Caco-2 (cell line): Measurements from ENCODE around the gene GIPC3. TPM values are rescaled to one million over a fixed set of nuclear protein-coding genes. Genes with fewer than 3 reads are reported as not detected.
"Not testable (repeated sequence)": the region's sequence is repeated elsewhere in the genome, so short reads cannot be mapped to it uniquely, and the experiment has no call there.

Experiments used
- BruUV-seq: library from RNA; stranded (reverse); fragments of 400-500 nt; replicated peaks from 2 replicates; lab custom pipeline; 2021; lab: Mats Ljungman, UMichigan
- CTCF ChIA-PET: fragments of 300-600 bp; sonication (Branson Sonifier 250); formaldehyde crosslinking; loops from one replicate; lab custom pipeline; 2022; ENCODE audit warnings: antibody characterized with exemption; lab: Charles Lee
- POLR2A ChIA-PET: fragments of 300-600 bp; sonication (Branson Sonifier 250); formaldehyde crosslinking; loops from one replicate; lab custom pipeline; 2022; ENCODE audit warnings: antibody characterized with exemption; lab: Charles Lee
- DNase-seq, 2 experiments: peaks; one replicate each; pipeline versions ENCODE4 v3.0.0 to v3.0.0-alpha.2; 2020 to 2022
- H3K27me3 ChIP-seq: replicated peaks from 2 replicates; pipeline ENCODE4 v1.6.0; 2011; ENCODE audit warnings: low read length; ENCODE audit not compliant: control insufficient read depth, insufficient read depth
- H3K36me3 ChIP-seq: 2 replicates; pipeline ENCODE4 v1.5.1; 2011; ENCODE audit warnings: low read length; ENCODE audit not compliant: control insufficient read depth, insufficient read depth
- H3K4me1 ChIP-seq: fragments of 250-450 bp; sonication (Bioruptor Pico); 2 replicates; pipeline ENCODE4 v1.5.1; 2020; ENCODE audit warnings: mild to moderate bottlenecking
- H3K4me3 ChIP-seq: 2 replicates; pipeline ENCODE4 v1.5.1; 2011; ENCODE audit warnings: low read depth, mild to moderate bottlenecking, control low read depth, low read length
- H3K9me3 ChIP-seq: fragments of 250-450 bp; sonication (Bioruptor Pico); 2 replicates; pipeline ENCODE4 v1.5.1; 2020; ENCODE audit warnings: mild to moderate bottlenecking, moderate library complexity
- H3K27ac Mint-ChIP-seq: one replicate; pipeline ENCODE4 v1.8.0; 2022; ENCODE audit warnings: mixed read lengths; ENCODE audit not compliant: unreplicated experiment
- H3K27me3 Mint-ChIP-seq: one replicate; pipeline ENCODE4 v1.8.0; 2022; ENCODE audit warnings: mixed read lengths; ENCODE audit not compliant: insufficient read depth, unreplicated experiment
- H3K36me3 Mint-ChIP-seq: one replicate; pipeline ENCODE4 v1.8.0; 2022; ENCODE audit warnings: mild to moderate bottlenecking, mixed read lengths; ENCODE audit not compliant: insufficient read depth, unreplicated experiment
- H3K4me1 Mint-ChIP-seq: one replicate; pipeline ENCODE4 v1.8.0; 2022; ENCODE audit warnings: low read depth, mixed read lengths; ENCODE audit not compliant: unreplicated experiment
- H3K4me3 Mint-ChIP-seq: one replicate; pipeline ENCODE4 v1.8.0; 2022; ENCODE audit warnings: mild to moderate bottlenecking, moderate library complexity, mixed read lengths; ENCODE audit not compliant: unreplicated experiment
- H3K9me3 Mint-ChIP-seq: one replicate; pipeline ENCODE4 v1.8.0; 2022; ENCODE audit warnings: mixed read lengths; ENCODE audit not compliant: unreplicated experiment
- intact Hi-C: fragments of 100-400 bp; cut with micrococcal nuclease; formaldehyde crosslinking; loops from one replicate; pipeline ENCODE4 v1.10.0; 2022; ENCODE audit not compliant: unreplicated experiment
- total RNA-seq: library from RNA; stranded (reverse); gene quantifications from 2 replicates; pipeline ENCODE4 v1.2.3, GENCODE V29; 2022
- TF ChIP-seq, protein P1 (sequence below), 2 experiments: fragments of 200-600 bp in 1 of 2; IDR thresholded peaks; 1 replicate in 1 of 2; 2 replicates in 1 of 2; pipeline versions ENCODE4 v1.5.1 to v1.8.0; 2011 to 2022; ENCODE audit warnings: antibody characterized with exemption in 1 of 2, control low read depth in 1 of 2, inconsistent platforms in 1 of 2, low read depth in 1 of 2, low read length in 1 of 2, mild to moderate bottlenecking in 1 of 2, moderate library complexity in 1 of 2; ENCODE audit not compliant: insufficient read depth in 1 of 2, severe bottlenecking in 1 of 2, unreplicated experiment in 1 of 2

Gene GIPC3
- total RNA-seq, 1 experiment from 2014 or later, result not detected

DNA sequence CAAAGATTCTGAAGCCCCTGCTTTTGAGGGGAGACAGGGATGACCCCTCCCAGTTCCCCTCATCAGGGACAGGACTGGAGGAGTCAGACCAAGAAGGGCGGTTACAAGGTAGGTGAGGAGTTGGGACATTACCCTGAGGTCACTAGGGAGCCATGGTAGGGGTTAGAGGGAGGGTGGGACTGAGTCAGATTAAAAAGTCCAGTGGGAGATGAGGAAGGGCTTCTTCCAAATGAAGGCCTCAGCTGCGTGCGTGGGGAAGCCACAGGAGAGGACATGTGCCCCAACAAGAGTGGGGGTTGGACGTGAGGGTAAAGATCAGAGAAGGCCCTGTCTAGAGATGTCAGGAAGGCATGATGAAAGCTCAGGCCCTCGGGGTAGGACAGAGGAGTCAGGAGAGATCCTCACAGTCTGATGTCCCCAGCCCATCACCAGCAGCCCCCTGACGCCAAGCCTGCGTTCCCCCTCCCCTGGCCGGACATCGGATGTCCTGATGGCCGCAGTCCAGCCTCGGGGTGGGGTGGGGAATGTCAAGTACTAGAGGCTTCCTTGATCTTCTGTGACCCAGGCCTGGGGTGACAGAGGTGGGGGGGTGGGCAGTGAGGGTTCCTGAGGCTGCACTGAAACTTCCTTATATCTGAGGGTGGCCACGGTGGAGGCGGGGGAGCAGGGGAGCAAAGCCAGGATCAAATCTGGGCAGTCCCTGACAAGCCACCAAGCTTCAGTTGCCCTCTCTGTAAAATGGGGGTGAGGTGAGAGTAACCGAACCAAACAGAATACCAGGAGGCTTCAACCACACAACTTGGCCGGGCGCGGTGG, 21.4 kb upstream of the GIPC3 start:
- H3K4me1 ChIP-seq, result no peaks in the 10 kb centered on the region
- H3K27me3 ChIP-seq, result no peaks in the 10 kb centered on the region
- intact Hi-C loops, result no loop called here
- CTCF ChIA-PET, result no interaction called here
- H3K36me3 Mint-ChIP-seq, result no peaks in the 10 kb centered on the region
- POLR2A ChIA-PET, result no interaction called here
- H3K36me3 ChIP-seq, result no peaks in the 10 kb centered on the region
- no peaks in the 10 kb centered on the region for H3K4me1 Mint-ChIP-seq
- no peak for DNase-seq
- no TSS peak for BruUV-seq
- H3K4me3 ChIP-seq, result no peak overlapping the region
- H3K9me3 ChIP-seq, result no peaks in the 10 kb centered on the region
- no peaks in the 10 kb centered on the region for H3K27me3 Mint-ChIP-seq
- no peak overlapping the region for H3K27ac Mint-ChIP-seq
- TF ChIP-seq, protein P1, sequence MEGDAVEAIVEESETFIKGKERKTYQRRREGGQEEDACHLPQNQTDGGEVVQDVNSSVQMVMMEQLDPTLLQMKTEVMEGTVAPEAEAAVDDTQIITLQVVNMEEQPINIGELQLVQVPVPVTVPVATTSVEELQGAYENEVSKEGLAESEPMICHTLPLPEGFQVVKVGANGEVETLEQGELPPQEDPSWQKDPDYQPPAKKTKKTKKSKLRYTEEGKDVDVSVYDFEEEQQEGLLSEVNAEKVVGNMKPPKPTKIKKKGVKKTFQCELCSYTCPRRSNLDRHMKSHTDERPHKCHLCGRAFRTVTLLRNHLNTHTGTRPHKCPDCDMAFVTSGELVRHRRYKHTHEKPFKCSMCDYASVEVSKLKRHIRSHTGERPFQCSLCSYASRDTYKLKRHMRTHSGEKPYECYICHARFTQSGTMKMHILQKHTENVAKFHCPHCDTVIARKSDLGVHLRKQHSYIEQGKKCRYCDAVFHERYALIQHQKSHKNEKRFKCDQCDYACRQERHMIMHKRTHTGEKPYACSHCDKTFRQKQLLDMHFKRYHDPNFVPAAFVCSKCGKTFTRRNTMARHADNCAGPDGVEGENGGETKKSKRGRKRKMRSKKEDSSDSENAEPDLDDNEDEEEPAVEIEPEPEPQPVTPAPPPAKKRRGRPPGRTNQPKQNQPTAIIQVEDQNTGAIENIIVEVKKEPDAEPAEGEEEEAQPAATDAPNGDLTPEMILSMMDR (IDR thresholded peaks at IDR 0.05; ENCODE audit: insufficient read depth in 1 of 2, low read depth in 1 of 2, low read length in 1 of 2, severe bottlenecking in 1 of 2, unreplicated experiment in 1 of 2), result no peak
- H3K4me3 Mint-ChIP-seq, result no peak overlapping the region
- no peaks in the 10 kb centered on the region for H3K9me3 Mint-ChIP-seq

DNA sequence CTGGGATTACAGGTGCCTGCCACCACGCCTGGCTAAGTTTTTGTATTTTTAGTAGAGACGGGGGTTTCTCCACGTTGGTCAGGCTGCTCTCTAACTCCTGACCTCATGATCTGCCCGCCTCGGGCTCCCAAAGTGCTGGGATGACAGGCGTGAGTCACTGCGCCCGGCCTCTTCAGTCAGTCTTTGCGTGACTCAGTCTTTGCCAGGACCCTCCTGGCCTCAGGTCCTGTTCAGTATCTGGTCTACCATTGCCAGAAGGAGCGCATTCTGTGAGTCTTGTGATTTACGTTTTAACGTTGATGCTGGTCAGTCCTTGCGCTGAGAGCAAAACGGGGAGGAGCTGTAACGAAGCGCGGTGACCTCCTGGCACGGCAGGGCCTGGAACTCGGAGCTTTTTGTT, 20.1 kb upstream of the GIPC3 start:
- intact Hi-C loops, result no loop called here
- BruUV-seq, result no TSS peak
- no peak for DNase-seq

DNA sequence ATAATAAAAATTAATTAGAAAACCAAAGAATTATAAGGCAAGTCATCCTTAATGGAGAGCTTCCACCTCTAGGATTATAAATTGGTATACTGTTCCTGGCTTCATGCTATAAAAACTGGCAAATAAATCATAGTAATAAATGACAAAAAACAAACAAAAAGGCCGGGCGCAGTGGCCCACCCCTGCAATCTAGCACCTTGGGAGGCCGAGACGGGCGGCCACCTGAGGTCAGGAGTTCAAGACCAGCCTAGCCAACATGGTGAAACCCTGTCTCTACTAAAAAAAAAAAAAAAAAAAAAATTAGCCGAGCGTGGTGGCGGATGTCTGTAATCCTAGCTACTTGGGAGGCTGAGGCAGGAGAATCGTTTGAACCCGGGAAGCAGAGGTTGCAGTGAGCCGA, 15.2 kb upstream of the GIPC3 start:
- POLR2A ChIA-PET, H3K27me3 ChIP-seq: not testable (repeated sequence)

More for the DNA sequence above, 20.1 kb upstream of the GIPC3 start:
- CTCF ChIA-PET, result no interaction called here
- no peaks in the 10 kb centered on the region for H3K36me3 ChIP-seq
- no peak overlapping the region for H3K4me3 ChIP-seq
- POLR2A ChIA-PET, result no interaction called here
- H3K27me3 Mint-ChIP-seq, result no peaks in the 10 kb centered on the region
- TF ChIP-seq, protein P1 (IDR thresholded peaks at IDR 0.05; ENCODE audit: insufficient read depth in 1 of 2, low read depth in 1 of 2, low read length in 1 of 2, severe bottlenecking in 1 of 2, unreplicated experiment in 1 of 2), result no peak
- H3K9me3 Mint-ChIP-seq, result no peaks in the 10 kb centered on the region
- H3K4me3 Mint-ChIP-seq, result no peak overlapping the region
- H3K4me1 ChIP-seq, result no peaks in the 10 kb centered on the region
- no peaks in the 10 kb centered on the region for H3K36me3 Mint-ChIP-seq
- no peaks in the 10 kb centered on the region for H3K9me3 ChIP-seq
- H3K4me1 Mint-ChIP-seq, result no peaks in the 10 kb centered on the region
- H3K27ac Mint-ChIP-seq, result no peak overlapping the region
- no peaks in the 10 kb centered on the region for H3K27me3 ChIP-seq

More for the DNA sequence above, 15.2 kb upstream of the GIPC3 start:
- BruUV-seq, H3K4me3 ChIP-seq, H3K9me3 ChIP-seq, H3K27ac Mint-ChIP-seq, DNase-seq, H3K27me3 Mint-ChIP-seq, H3K36me3 ChIP-seq, H3K4me3 Mint-ChIP-seq, intact Hi-C loops, H3K4me1 ChIP-seq, H3K9me3 Mint-ChIP-seq, H3K4me1 Mint-ChIP-seq, CTCF ChIA-PET: not testable (repeated sequence)
- peaks cover 23% of the 10 kb centered on the region for H3K36me3 Mint-ChIP-seq
